GM23338 (cell line): ENCODE measurements around the gene TNS3. TPM values are rescaled to one million over a fixed set of nuclear protein-coding genes. Genes with fewer than 3 reads are reported as not detected.

Source experiments
- ATAC-seq: fragments of 200-7000 bp; cut with Tn5 transposase; 3 replicates; pipeline ENCODE4 v1.9.1; 2020
- DNase-seq: peaks from one replicate; pipeline ENCODE4 v3.0.0-alpha.2; 2015; ENCODE audit warnings: low spot score
- H2AFZ ChIP-seq: fragments of 200-600 bp; sonication (generic); 2 replicates; pipeline ENCODE4 v1.8.0; 2016; ENCODE audit warnings: antibody characterized with exemption, mild to moderate bottlenecking, moderate library complexity
- H3F3A ChIP-seq: fragments of 200-600 bp; sonication (generic); replicated peaks from 2 replicates; pipeline ENCODE4 v1.8.0; 2017; ENCODE audit warnings: antibody characterized with exemption, mixed run types, low read depth
- H3K27ac ChIP-seq: fragments of 200-600 bp; sonication (generic); 2 replicates; pipeline ENCODE4 v1.6.1; 2016; ENCODE audit warnings: low read depth
- H3K27me3 ChIP-seq: fragments of 200-600 bp; sonication (generic); 2 replicates; pipeline ENCODE4 v1.8.0; 2016; ENCODE audit warnings: mild to moderate bottlenecking, mixed run types, moderate library complexity; ENCODE audit not compliant: insufficient read depth
- H3K36me3 ChIP-seq: fragments of 200-600 bp; sonication (generic); 2 replicates; pipeline ENCODE4 v1.8.0; 2016; ENCODE audit warnings: mild to moderate bottlenecking; ENCODE audit not compliant: insufficient read depth
- H3K4me1 ChIP-seq: fragments of 200-600 bp; sonication (generic); 2 replicates; pipeline ENCODE4 v1.8.0; 2016; ENCODE audit warnings: mild to moderate bottlenecking, moderate library complexity; ENCODE audit not compliant: insufficient read depth
- H3K4me2 ChIP-seq: fragments of 200-600 bp; sonication (generic); 2 replicates; pipeline ENCODE4 v1.7.1; 2017; ENCODE audit warnings: mixed run types
- H3K4me3 ChIP-seq: fragments of 200-600 bp; sonication (generic); 2 replicates; pipeline ENCODE4 v1.6.1; 2016; ENCODE audit warnings: mixed run types
- H3K79me2 ChIP-seq: fragments of 200-600 bp; sonication (generic); replicated peaks from 2 replicates; pipeline ENCODE4 v1.8.0; 2017; ENCODE audit warnings: mild to moderate bottlenecking; ENCODE audit not compliant: insufficient read depth
- H3K9me2 ChIP-seq: fragments of 200-600 bp; sonication (generic); 2 replicates; pipeline ENCODE4 v1.8.0; 2017; ENCODE audit not compliant: insufficient read depth
- H4K20me1 ChIP-seq: fragments of 200-600 bp; sonication (generic); replicated peaks from 2 replicates; pipeline ENCODE4 v1.8.0; 2017; ENCODE audit warnings: mild to moderate bottlenecking; ENCODE audit not compliant: insufficient read depth
- H3K27ac Mint-ChIP-seq: 2 replicates; pipeline ENCODE4 v1.8.0; 2020; ENCODE audit warnings: inconsistent platforms, mild to moderate bottlenecking, moderate library complexity, mixed read lengths
- H3K27me3 Mint-ChIP-seq: 3 replicates; pipeline ENCODE4 v1.8.0; 2022; ENCODE audit warnings: low read depth, mild to moderate bottlenecking, moderate library complexity, mixed read lengths, inconsistent platforms; ENCODE audit not compliant: insufficient read depth, poor library complexity
- H3K36me3 Mint-ChIP-seq: 3 replicates; pipeline ENCODE4 v1.8.0; 2021; ENCODE audit warnings: low read depth, mild to moderate bottlenecking, inconsistent platforms, moderate library complexity, mixed read lengths
- H3K4me1 Mint-ChIP-seq: 3 replicates; pipeline ENCODE4 v1.8.0; 2020; ENCODE audit warnings: mild to moderate bottlenecking, inconsistent platforms, mixed read lengths
- H3K4me3 Mint-ChIP-seq: 3 replicates; pipeline ENCODE4 v1.8.0; 2021; ENCODE audit warnings: moderate library complexity, mild to moderate bottlenecking, inconsistent platforms, mixed read lengths
- H3K9me3 Mint-ChIP-seq: 3 replicates; pipeline ENCODE4 v1.8.0; 2020; ENCODE audit warnings: moderate library complexity, mild to moderate bottlenecking, inconsistent platforms, mixed read lengths
- CREB1 ChIP-seq: fragments of 250-450 bp; sonication (Bioruptor Pico); IDR thresholded peaks from 2 replicates; pipeline ENCODE4 v1.5.0; 2020; ENCODE audit warnings: low read depth, mild to moderate bottlenecking, moderate library complexity
- EZH2 ChIP-seq: fragments of 200-600 bp; sonication (generic); IDR thresholded peaks from one replicate; pipeline ENCODE4 v1.8.0; 2017; ENCODE audit warnings: antibody characterized with exemption, mild to moderate bottlenecking, low read depth; ENCODE audit not compliant: unreplicated experiment
- ZNF331 ChIP-seq: fragments of 250-450 bp; sonication (Bioruptor Pico); IDR thresholded peaks from 2 replicates; pipeline ENCODE4 v1.5.0; 2020; ENCODE audit warnings: low read depth, mild to moderate bottlenecking, moderate library complexity
- polyA plus RNA-seq: library from polyadenylated mRNA; unstranded; fragments of >200 nt; fragmentation: Nextera tagmentation; extraction: Ambion mirVana; gene quantifications from 2 replicates; pipeline ENCODE4 v1.2.1, GENCODE V29; 2016
- total RNA-seq: library from RNA; depleted of rRNA; stranded (reverse); fragments of >200 nt; shearing (Covaris generic); gene quantifications from 2 replicates; pipeline ENCODE4 v1.2.3, GENCODE V29; 2014
- TF ChIP-seq, protein P1 (sequence below): fragments of 250-450 bp; sonication (Bioruptor Pico); IDR thresholded peaks from 2 replicates; pipeline ENCODE4 v1.5.0; 2020; ENCODE audit warnings: mild to moderate bottlenecking, moderate library complexity
- TF ChIP-seq, protein P2 (sequence below), 2 experiments: fragments of 200-600 bp in 1 of 2; sonication (generic) in 1 of 2; conservative IDR thresholded peaks; 2 replicates each; pipeline versions ENCODE4 v1.5.1 to v1.6.1; 2016 to 2017; ENCODE audit warnings: antibody characterized with exemption in 2 of 2, low read depth in 2 of 2, mild to moderate bottlenecking in 2 of 2, moderate library complexity in 1 of 2

The TNS3 gene
- total and polyA plus RNA-seq, 2 experiments from 2014 or later, result 6.2 to 28.7 TPM

DNA sequence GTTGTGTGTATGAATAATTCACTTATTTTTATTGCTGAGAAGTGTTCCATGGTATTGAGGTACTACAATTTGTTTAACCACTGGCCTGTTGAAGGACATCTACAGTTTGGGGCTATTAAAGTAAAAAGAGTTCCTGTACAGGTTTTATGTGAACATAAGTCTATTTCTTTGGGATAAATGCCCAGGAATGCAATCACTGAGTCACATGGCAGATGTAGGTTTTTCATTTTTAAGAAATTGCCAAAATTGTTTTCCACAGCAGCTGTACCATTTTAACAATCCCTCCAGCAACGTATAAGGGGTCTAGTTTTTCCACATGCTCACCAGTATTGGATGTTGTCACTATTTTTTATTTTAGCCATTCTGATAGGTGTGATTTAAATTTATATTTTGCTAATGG, 243.9 kb downstream of the TNS3 start (continued):
- TF ChIP-seq, protein P1, sequence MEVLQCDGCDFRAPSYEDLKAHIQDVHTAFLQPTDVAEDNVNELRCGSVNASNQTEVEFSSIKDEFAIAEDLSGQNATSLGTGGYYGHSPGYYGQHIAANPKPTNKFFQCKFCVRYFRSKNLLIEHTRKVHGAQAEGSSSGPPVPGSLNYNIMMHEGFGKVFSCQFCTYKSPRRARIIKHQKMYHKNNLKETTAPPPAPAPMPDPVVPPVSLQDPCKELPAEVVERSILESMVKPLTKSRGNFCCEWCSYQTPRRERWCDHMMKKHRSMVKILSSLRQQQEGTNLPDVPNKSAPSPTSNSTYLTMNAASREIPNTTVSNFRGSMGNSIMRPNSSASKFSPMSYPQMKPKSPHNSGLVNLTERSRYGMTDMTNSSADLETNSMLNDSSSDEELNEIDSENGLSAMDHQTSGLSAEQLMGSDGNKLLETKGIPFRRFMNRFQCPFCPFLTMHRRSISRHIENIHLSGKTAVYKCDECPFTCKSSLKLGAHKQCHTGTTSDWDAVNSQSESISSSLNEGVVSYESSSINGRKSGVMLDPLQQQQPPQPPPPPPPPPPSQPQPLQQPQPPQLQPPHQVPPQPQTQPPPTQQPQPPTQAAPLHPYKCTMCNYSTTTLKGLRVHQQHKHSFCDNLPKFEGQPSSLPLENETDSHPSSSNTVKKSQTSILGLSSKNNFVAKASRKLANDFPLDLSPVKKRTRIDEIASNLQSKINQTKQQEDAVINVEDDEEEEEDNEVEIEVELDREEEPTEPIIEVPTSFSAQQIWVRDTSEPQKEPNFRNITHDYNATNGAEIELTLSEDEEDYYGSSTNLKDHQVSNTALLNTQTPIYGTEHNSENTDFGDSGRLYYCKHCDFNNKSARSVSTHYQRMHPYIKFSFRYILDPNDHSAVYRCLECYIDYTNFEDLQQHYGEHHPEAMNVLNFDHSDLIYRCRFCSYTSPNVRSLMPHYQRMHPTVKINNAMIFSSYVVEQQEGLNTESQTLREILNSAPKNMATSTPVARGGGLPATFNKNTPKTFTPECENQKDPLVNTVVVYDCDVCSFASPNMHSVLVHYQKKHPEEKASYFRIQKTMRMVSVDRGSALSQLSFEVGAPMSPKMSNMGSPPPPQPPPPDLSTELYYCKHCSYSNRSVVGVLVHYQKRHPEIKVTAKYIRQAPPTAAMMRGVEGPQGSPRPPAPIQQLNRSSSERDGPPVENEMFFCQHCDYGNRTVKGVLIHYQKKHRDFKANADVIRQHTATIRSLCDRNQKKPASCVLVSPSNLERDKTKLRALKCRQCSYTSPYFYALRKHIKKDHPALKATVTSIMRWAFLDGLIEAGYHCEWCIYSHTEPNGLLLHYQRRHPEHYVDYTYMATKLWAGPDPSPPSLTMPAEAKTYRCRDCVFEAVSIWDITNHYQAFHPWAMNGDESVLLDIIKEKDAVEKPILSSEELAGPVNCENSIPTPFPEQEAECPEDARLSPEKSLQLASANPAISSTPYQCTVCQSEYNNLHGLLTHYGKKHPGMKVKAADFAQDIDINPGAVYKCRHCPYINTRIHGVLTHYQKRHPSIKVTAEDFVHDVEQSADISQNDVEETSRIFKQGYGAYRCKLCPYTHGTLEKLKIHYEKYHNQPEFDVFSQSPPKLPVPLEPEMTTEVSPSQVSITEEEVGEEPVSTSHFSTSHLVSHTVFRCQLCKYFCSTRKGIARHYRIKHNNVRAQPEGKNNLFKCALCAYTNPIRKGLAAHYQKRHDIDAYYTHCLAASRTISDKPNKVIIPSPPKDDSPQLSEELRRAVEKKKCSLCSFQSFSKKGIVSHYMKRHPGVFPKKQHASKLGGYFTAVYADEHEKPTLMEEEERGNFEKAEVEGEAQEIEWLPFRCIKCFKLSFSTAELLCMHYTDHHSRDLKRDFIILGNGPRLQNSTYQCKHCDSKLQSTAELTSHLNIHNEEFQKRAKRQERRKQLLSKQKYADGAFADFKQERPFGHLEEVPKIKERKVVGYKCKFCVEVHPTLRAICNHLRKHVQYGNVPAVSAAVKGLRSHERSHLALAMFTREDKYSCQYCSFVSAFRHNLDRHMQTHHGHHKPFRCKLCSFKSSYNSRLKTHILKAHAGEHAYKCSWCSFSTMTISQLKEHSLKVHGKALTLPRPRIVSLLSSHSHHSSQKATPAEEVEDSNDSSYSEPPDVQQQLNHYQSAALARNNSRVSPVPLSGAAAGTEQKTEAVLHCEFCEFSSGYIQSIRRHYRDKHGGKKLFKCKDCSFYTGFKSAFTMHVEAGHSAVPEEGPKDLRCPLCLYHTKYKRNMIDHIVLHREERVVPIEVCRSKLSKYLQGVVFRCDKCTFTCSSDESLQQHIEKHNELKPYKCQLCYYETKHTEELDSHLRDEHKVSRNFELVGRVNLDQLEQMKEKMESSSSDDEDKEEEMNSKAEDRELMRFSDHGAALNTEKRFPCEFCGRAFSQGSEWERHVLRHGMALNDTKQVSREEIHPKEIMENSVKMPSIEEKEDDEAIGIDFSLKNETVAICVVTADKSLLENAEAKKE (CRISPR knock-in tag), result no peak
- TF ChIP-seq CREB1 (CRISPR knock-in tag) (no peak), ZNF331 (CRISPR knock-in tag) (no peak)

DNA sequence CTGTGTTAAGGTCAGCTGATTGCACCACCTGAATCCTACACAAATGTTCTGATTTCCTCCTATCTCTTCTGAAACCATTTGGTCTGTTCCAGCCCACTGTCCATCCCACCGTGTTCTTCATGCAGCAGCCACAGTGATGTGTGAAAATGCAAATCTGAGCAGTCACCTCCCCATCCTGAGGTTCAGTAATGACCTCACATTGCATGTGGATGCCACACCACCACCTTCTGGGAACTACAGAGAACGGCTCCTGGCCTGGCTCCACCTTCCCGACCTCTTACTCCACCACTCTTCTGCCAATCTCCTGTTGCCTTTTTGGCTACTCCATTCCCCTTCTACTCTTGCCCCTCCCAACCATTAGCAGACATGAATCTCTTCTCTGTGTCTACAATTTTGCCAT, 244.4 kb downstream of the TNS3 start:
- ATAC-seq, result peak; percentile 86
- H3K4me3 ChIP-seq, result no peak overlapping the region
- H3K36me3 Mint-ChIP-seq, result no peaks in the 10 kb centered on the region; the same call in 2 of the 3 replicates
- H3K27ac ChIP-seq, result no peak overlapping the region
- peak; percentile 41 for DNase-seq
- no peaks in the 10 kb centered on the region for H3K9me3 Mint-ChIP-seq
- TF ChIP-seq, protein P2, sequence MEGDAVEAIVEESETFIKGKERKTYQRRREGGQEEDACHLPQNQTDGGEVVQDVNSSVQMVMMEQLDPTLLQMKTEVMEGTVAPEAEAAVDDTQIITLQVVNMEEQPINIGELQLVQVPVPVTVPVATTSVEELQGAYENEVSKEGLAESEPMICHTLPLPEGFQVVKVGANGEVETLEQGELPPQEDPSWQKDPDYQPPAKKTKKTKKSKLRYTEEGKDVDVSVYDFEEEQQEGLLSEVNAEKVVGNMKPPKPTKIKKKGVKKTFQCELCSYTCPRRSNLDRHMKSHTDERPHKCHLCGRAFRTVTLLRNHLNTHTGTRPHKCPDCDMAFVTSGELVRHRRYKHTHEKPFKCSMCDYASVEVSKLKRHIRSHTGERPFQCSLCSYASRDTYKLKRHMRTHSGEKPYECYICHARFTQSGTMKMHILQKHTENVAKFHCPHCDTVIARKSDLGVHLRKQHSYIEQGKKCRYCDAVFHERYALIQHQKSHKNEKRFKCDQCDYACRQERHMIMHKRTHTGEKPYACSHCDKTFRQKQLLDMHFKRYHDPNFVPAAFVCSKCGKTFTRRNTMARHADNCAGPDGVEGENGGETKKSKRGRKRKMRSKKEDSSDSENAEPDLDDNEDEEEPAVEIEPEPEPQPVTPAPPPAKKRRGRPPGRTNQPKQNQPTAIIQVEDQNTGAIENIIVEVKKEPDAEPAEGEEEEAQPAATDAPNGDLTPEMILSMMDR (conservative IDR thresholded peaks at IDR 0.05; ENCODE audit: low read depth in 2 of 2), result peak in 1 of 2 experiments; percentile 41; a peak in 3 of 4 replicates
- TF ChIP-seq EZH2 (no peak), CREB1 (CRISPR knock-in tag) (no peak)
- no peak overlapping the region for H2AFZ ChIP-seq
- no peaks in the 10 kb centered on the region for H3F3A ChIP-seq
- no peaks in the 10 kb centered on the region for H3K79me2 ChIP-seq
- no peak overlapping the region for H3K4me3 Mint-ChIP-seq
- no peak overlapping the region; the same call in 1 of the 2 replicates for H3K27ac Mint-ChIP-seq
- no peaks in the 10 kb centered on the region; the same call in 1 of the 2 replicates for H4K20me1 ChIP-seq
- H3K4me1 ChIP-seq, result peaks cover 13% of the 10 kb centered on the region
- no peaks in the 10 kb centered on the region for H3K27me3 ChIP-seq
- H3K36me3 ChIP-seq, result no peaks in the 10 kb centered on the region
- H3K9me2 ChIP-seq, result no peaks in the 10 kb centered on the region
- no peak overlapping the region for H3K4me2 ChIP-seq
- H3K4me1 Mint-ChIP-seq, result peaks cover 26% of the 10 kb centered on the region
- peaks cover 3% of the 10 kb centered on the region for H3K27me3 Mint-ChIP-seq
